ENCODE data around the gene PACS1. TPM values are rescaled to one million over a fixed set of nuclear protein-coding genes. Genes with fewer than 3 reads are reported as not detected.
A peak's percentile ranks its signal among the peaks of the same experiment; 100 is the strongest.

Gene PACS1
- total and polyA plus RNA-seq, 2 donors (not counting 1 experiment from before 2014, with no cell fraction given) = 131 to 303 TPM

DNA sequence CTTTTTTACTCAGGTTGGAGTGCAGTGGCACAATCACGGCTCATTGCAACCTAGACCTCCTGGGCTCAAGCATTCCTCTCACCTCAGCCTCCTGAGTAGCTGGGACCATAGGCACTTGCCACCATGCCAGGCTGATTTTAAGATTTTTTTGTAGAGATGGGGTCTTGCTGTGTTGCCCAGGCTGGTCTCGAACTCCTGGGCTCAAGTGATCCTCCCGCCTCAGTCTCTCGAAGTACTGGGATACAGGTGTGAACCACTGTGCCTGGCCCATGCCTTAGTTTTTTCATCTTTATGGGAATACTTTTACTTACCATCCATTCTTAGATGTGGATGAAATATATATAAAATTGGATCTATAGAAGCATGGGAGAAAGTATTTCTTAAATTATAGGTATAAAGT is 5.2 kb downstream of the PACS1 start:
- no peak overlapping the region for H2AFZ ChIP-seq (ENCODE audit: insufficient read depth, low read depth, low read length, poor library complexity, severe bottlenecking)
- H3K27ac ChIP-seq (ENCODE audit: low read length in 2 of 2) = peak overlapping the region in 1 of 2 donors; percentile 93
- no peak overlapping the region for H3K4me3 ChIP-seq (ENCODE audit: control extremely low read depth in 1 of 5, extremely low read depth in 1 of 5, insufficient read depth in 1 of 5, low read depth in 2 of 5, low read length in 4 of 5)
- H4K20me1 ChIP-seq (ENCODE audit: control insufficient read depth, insufficient read depth, low read length, poor library complexity, severe bottlenecking) = peaks cover 27% of the 10 kb centered on the region
- TF ChIP-seq EZH2 (IDR thresholded peaks at IDR 0.05; ENCODE audit: borderline replicate concordance, insufficient read depth, low read depth, low read length, poor library complexity, severe bottlenecking) = no peak
- TF ChIP-seq, protein P1, sequence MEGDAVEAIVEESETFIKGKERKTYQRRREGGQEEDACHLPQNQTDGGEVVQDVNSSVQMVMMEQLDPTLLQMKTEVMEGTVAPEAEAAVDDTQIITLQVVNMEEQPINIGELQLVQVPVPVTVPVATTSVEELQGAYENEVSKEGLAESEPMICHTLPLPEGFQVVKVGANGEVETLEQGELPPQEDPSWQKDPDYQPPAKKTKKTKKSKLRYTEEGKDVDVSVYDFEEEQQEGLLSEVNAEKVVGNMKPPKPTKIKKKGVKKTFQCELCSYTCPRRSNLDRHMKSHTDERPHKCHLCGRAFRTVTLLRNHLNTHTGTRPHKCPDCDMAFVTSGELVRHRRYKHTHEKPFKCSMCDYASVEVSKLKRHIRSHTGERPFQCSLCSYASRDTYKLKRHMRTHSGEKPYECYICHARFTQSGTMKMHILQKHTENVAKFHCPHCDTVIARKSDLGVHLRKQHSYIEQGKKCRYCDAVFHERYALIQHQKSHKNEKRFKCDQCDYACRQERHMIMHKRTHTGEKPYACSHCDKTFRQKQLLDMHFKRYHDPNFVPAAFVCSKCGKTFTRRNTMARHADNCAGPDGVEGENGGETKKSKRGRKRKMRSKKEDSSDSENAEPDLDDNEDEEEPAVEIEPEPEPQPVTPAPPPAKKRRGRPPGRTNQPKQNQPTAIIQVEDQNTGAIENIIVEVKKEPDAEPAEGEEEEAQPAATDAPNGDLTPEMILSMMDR (IDR thresholded peaks at IDR 0.05) = no peak
- H3K27me3 ChIP-seq (replicated peaks in 1 of 4; ENCODE audit: control extremely low read depth in 1 of 4, control insufficient read depth in 3 of 4, insufficient read depth in 4 of 4, low read length in 3 of 4) = no peaks in the 10 kb centered on the region
- H3K36me3 ChIP-seq (replicated peaks in 1 of 2; ENCODE audit: control extremely low read depth in 1 of 2, control insufficient read depth in 1 of 2, extremely low read depth in 1 of 2, insufficient read depth in 2 of 2, low read length in 1 of 2) = peaks cover 1 to 30% of the 10 kb centered on the region in 2 experiments
- no peak overlapping the region for H3K4me2 ChIP-seq (replicated peaks; ENCODE audit: low read depth, low read length, poor library complexity, severe bottlenecking)
- peaks cover 78% of the 10 kb centered on the region for H3K4me1 Mint-ChIP-seq
- peaks cover 62 to 70% of the 10 kb centered on the region in 2 donors for H3K4me1 ChIP-seq (ENCODE audit: control insufficient read depth in 2 of 2, insufficient read depth in 2 of 2, low read length in 2 of 2)
- intact Hi-C loops (cut with micrococcal nuclease) = no loop called here
- ATAC-seq (ENCODE audit: low read depth) (no peak), DNase-seq (no peak)
- no peak overlapping the region for H3K4me3 Mint-ChIP-seq
- H3K9ac ChIP-seq (ENCODE audit: low read length) = no peak overlapping the region
- H3K9me3 Mint-ChIP-seq (ENCODE audit: insufficient read depth) = no peaks in the 10 kb centered on the region
- CTCF ChIA-PET = interaction anchor here (0.6 to 1.0 kb wide), 2 partner anchors 51 to 95 kb away, joined by 3 read pairs; no protein-coding TSS in a partner anchor
- no peaks in the 10 kb centered on the region for H3K9me3 ChIP-seq (ENCODE audit: control extremely low read depth in 1 of 3, control insufficient read depth in 2 of 3, insufficient read depth in 1 of 3, low read length in 2 of 3)
- WGBS (ENCODE audit: insufficient coverage) = 86% methylated on average over 1 of the region's 4 CpGs
- POLR2A ChIA-PET = no interaction called here
- H3K79me2 ChIP-seq (ENCODE audit: control insufficient read depth, insufficient read depth, low read length) = peaks cover 99% of the 10 kb centered on the region
- no peaks in the 10 kb centered on the region for H3K27me3 Mint-ChIP-seq
- no peak overlapping the region for H3K27ac Mint-ChIP-seq

DNA sequence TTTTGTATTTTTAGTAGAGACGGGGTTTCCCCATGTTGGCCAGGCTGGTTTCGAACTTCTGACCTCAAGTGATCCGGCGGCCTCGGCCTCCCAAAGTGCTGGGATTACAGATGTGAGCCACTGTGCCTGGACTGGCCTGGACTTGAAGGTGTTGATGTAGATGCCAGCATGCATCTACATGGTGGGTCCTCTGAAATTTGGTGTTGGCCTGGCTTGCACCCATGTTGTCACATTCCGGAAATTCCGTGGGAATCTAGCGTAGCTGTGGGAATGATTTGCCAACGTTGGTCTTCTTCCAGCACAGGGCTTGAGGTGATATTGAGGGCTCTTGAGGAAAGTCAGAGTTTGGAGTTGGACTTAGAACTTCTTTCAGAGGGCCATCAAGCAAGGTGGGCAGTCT is 6.5 kb downstream of the PACS1 start:
- H3K27ac Mint-ChIP-seq = peak overlapping the region; percentile 96
- H3K4me3 ChIP-seq (ENCODE audit: control extremely low read depth in 1 of 5, extremely low read depth in 1 of 5, insufficient read depth in 1 of 5, low read depth in 2 of 5, low read length in 4 of 5) = no peak overlapping the region
- no peaks in the 10 kb centered on the region for H3K27me3 Mint-ChIP-seq
- TF ChIP-seq, protein P1 (IDR thresholded peaks at IDR 0.05) = no peak
- TF ChIP-seq EZH2 (IDR thresholded peaks at IDR 0.05; ENCODE audit: borderline replicate concordance, insufficient read depth, low read depth, low read length, poor library complexity, severe bottlenecking) = no peak
- H3K9me3 ChIP-seq (ENCODE audit: control extremely low read depth in 1 of 3, control insufficient read depth in 2 of 3, insufficient read depth in 1 of 3, low read length in 2 of 3) = no peaks in the 10 kb centered on the region
- H3K9me3 Mint-ChIP-seq (ENCODE audit: insufficient read depth) = no peaks in the 10 kb centered on the region
- H3K27ac ChIP-seq (ENCODE audit: low read length in 2 of 2) = peak overlapping the region; percentile 45 to 93
- no peak for DNase-seq
- no peak for ATAC-seq (ENCODE audit: low read depth)
- no peak overlapping the region for H3K9ac ChIP-seq (ENCODE audit: low read length)
- H3K27me3 ChIP-seq (replicated peaks in 1 of 4; ENCODE audit: control extremely low read depth in 1 of 4, control insufficient read depth in 3 of 4, insufficient read depth in 4 of 4, low read length in 3 of 4) = no peaks in the 10 kb centered on the region
- peaks cover 19% of the 10 kb centered on the region for H4K20me1 ChIP-seq (ENCODE audit: control insufficient read depth, insufficient read depth, low read length, poor library complexity, severe bottlenecking)
- ChIA-PET CTCF (interaction anchor here (1.2 to 6.6 kb wide), 2 partner anchors 7 to 57 kb away, joined by 4 to 98 read pairs; partner anchors contain the start of gene PACS1), POLR2A (interaction anchor here (0.6 to 2.3 kb wide), 4 partner anchors 8 to 50 kb away, joined by 3 to 8 read pairs (median 5); no protein-coding TSS in a partner anchor)
- H2AFZ ChIP-seq (ENCODE audit: insufficient read depth, low read depth, low read length, poor library complexity, severe bottlenecking) = no peak overlapping the region
- peaks cover 69 to 79% of the 10 kb centered on the region in 2 donors for H3K4me1 ChIP-seq (ENCODE audit: control insufficient read depth in 2 of 2, insufficient read depth in 2 of 2, low read length in 2 of 2)
- peak overlapping the region; percentile 48 for H3K4me2 ChIP-seq (replicated peaks; ENCODE audit: low read depth, low read length, poor library complexity, severe bottlenecking)
- intact Hi-C loops (cut with micrococcal nuclease) = no loop called here
- H3K36me3 ChIP-seq (replicated peaks in 1 of 2; ENCODE audit: control extremely low read depth in 1 of 2, control insufficient read depth in 1 of 2, extremely low read depth in 1 of 2, insufficient read depth in 2 of 2, low read length in 1 of 2) = peaks cover 1 to 31% of the 10 kb centered on the region in 2 experiments
- peaks cover 95% of the 10 kb centered on the region for H3K79me2 ChIP-seq (ENCODE audit: control insufficient read depth, insufficient read depth, low read length)
- WGBS (ENCODE audit: insufficient coverage) = 95% methylated on average over 9 of the region's 9 CpGs
- no peak overlapping the region for H3K4me3 Mint-ChIP-seq
- H3K4me1 Mint-ChIP-seq = peaks cover 84% of the 10 kb centered on the region
